K562 (cell line): Measurements from ENCODE around the gene IFI27L1. TPM values are rescaled to one million over a fixed set of nuclear protein-coding genes. Genes with fewer than 3 reads are reported as not detected.
A peak's percentile ranks its signal among the peaks of the same experiment; 100 is the strongest.

Experiments
- ATAC-seq: fragments of 200-7000 bp; cut with Tn5 transposase; 3 replicates; pipeline ENCODE4 v1.9.1; 2020; ENCODE audit warnings: moderate library complexity
- BruUV-seq: library from RNA; stranded (reverse); fragments of 400-500 nt; replicated peaks from 2 replicates; lab custom pipeline; 2021; lab: Mats Ljungman, UMichigan
- CTCF ChIA-PET: fragments of 300-600 bp; formaldehyde crosslinking; extraction: SDS; loops from one replicate; lab custom pipeline; 2021; ENCODE audit warnings: low intra/inter-chr PET ratio; lab: Yijun Ruan, JAX
- POLR2A ChIA-PET: fragments of 300-600, 350-650 bp; sonication (Branson Sonifier 250); formaldehyde crosslinking; extraction: SDS; loops from one replicate; lab custom pipeline; 2021; ENCODE audit warnings: antibody characterized with exemption, inconsistent platforms; lab: Yijun Ruan, JAX
- DNase-seq, 4 experiments: peaks; one replicate each; pipeline versions ENCODE4 v3.0.0 to v3.0.0-alpha.2; 2011 to 2018; ENCODE audit warnings: low spot score in 3 of 4, mixed read lengths in 3 of 4; ENCODE audit errors: extremely low read depth in 1 of 4
- FAIRE-seq: peaks from 2 replicates; lab custom pipeline; 2011; peaks lifted over from hg19 to GRCh38; lab: Jason Lieb, UNC
- H2AFZ ChIP-seq: 2 replicates; pipeline ENCODE4 v1.6.0; 2011; ENCODE audit warnings: low read depth, low read length, control low read depth, inconsistent platforms
- H3K27ac ChIP-seq: fragments of 200-600 bp; 3 replicates; pipeline ENCODE4 v1.8.0; 2011; ENCODE audit warnings: low read depth, mild to moderate bottlenecking, control low read depth, inconsistent platforms, low read length, moderate library complexity, mixed read lengths; ENCODE audit errors: extremely low read depth
- H3K27me3 ChIP-seq, 2 experiments: fragments of 300-600 bp in 1 of 2; 2 replicates in 1 of 2; 3 replicates in 1 of 2; pipeline versions ENCODE4 v1.6.0 to v1.8.0; 2011; ENCODE audit warnings: inconsistent platforms in 2 of 2, low read length in 2 of 2, mild to moderate bottlenecking in 1 of 2, mixed read lengths in 1 of 2, moderate library complexity in 1 of 2; ENCODE audit not compliant: control insufficient read depth in 2 of 2, insufficient read depth in 2 of 2
- H3K36me3 ChIP-seq: fragments of 300-600 bp; 3 replicates; pipeline ENCODE4 v1.8.0; 2011; ENCODE audit warnings: mild to moderate bottlenecking, low read length, inconsistent platforms; ENCODE audit not compliant: control insufficient read depth, insufficient read depth
- H3K4me1 ChIP-seq, 2 experiments: fragments of 200-600 bp in 1 of 2; replicated peaks in 1 of 2; 2 replicates in 1 of 2; 3 replicates in 1 of 2; pipeline versions ENCODE4 v1.5.1 to v1.8.0; 2011; ENCODE audit warnings: inconsistent platforms in 2 of 2, low read length in 2 of 2, mild to moderate bottlenecking in 1 of 2, mixed read lengths in 1 of 2, moderate library complexity in 1 of 2; ENCODE audit not compliant: control insufficient read depth in 2 of 2, insufficient read depth in 2 of 2
- H3K4me2 ChIP-seq: 2 replicates; pipeline ENCODE4 v1.6.1; 2011; ENCODE audit warnings: low read length, control low read depth, inconsistent platforms, mixed read lengths; ENCODE audit not compliant: insufficient read depth
- H3K4me3 ChIP-seq: fragments of 200-600 bp; sonication (generic), shearing (Covaris generic); 2 replicates; pipeline ENCODE4 v1.5.1; 2016; ENCODE audit warnings: control low read depth, inconsistent platforms
- H3K79me2 ChIP-seq: fragments of 200-600 bp; 3 replicates; pipeline ENCODE4 v1.8.0; 2011; ENCODE audit warnings: low read length, inconsistent platforms; ENCODE audit not compliant: control insufficient read depth, insufficient read depth
- H3K9ac ChIP-seq, 2 experiments: 2 replicates each; pipeline versions ENCODE4 v1.6.0 to v1.6.1; 2011; ENCODE audit warnings: low read depth in 2 of 2, low read length in 2 of 2, control low read depth in 1 of 2, inconsistent platforms in 1 of 2, mild to moderate bottlenecking in 1 of 2, mixed read lengths in 1 of 2; ENCODE audit not compliant: insufficient read depth in 1 of 2
- H3K9me1 ChIP-seq: one replicate; pipeline ENCODE4 v1.6.0; 2011; ENCODE audit warnings: inconsistent platforms, mild to moderate bottlenecking, low read length, moderate library complexity; ENCODE audit not compliant: control insufficient read depth, insufficient read depth
- H3K9me3 ChIP-seq: replicated peaks from 2 replicates; pipeline ENCODE4 v1.5.1; 2011; ENCODE audit warnings: low read depth, low read length, inconsistent platforms; ENCODE audit not compliant: control insufficient read depth, insufficient read depth
- H4K20me1 ChIP-seq: replicated peaks from 2 replicates; pipeline ENCODE4 v1.6.1; 2011; ENCODE audit warnings: low read length, inconsistent platforms, mixed read lengths; ENCODE audit not compliant: control insufficient read depth, insufficient read depth
- CCAR2 ChIP-seq: fragments of 200-400 bp; formaldehyde crosslinking; IDR thresholded peaks from 2 replicates; pipeline ENCODE4 v1.6.1; 2017; ENCODE audit warnings: mild to moderate bottlenecking, low read depth, low read length
- RAD21 ChIP-seq, 2 experiments: fragments of 250-450 bp in 1 of 2; fragments of 450-650 bp in 1 of 2; sonication (Bioruptor Pico) in 1 of 2; formaldehyde crosslinking in 1 of 2; IDR thresholded peaks in 1 of 2; conservative IDR thresholded peaks in 1 of 2; 2 replicates each; pipeline versions ENCODE4 v1.4.0 to v1.8.0; 2020 to 2022; ENCODE audit warnings: mild to moderate bottlenecking in 2 of 2, moderate library complexity in 1 of 2
- ZNF197 ChIP-seq: fragments of 200-800 bp; sonication (Bioruptor generic); IDR thresholded peaks from 2 replicates; pipeline ENCODE4 v1.6.1; 2016; ENCODE audit warnings: low read depth, missing genetic modification characterization, missing compliant biosample characterization
- WGBS: fragments of 100-300 bp; shearing (Covaris generic); methylation state at CpG from one replicate; pipeline ENCODE4 v1.1.6; 2016; ENCODE audit warnings: low coverage, mixed read lengths; ENCODE audit not compliant: insufficient coverage; ENCODE audit errors: missing lambda C conversion rate; 5-methylcytosine and 5-hydroxymethylcytosine counted together
- in situ Hi-C: fragments of 300-500 bp; cut with MboI; formaldehyde crosslinking; loops from 4 replicates; pipeline ENCODE4 v1.15.0; 2018; ENCODE audit warnings: inconsistent platforms, mixed read lengths
- intact Hi-C: fragments of 100-400 bp; cut with micrococcal nuclease; formaldehyde crosslinking; loops from 2 replicates; pipeline ENCODE4 v1.14.2; 2022
- polyA plus RNA-seq, 8 experiments: library from polyadenylated mRNA; depleted of rRNA in 4 of 8; stranded (reverse) in 5 of 8; unstranded in 3 of 8; fragments of >200 nt; fragmentation: Nextera tagmentation in 2 of 8; fragmentation: Illumina TruSeq in 1 of 8; extraction: Ambion mirVana in 2 of 8; extraction: Trizol in 1 of 8; gene quantifications; 2 replicates each; pipeline versions ENCODE4 v1.2.1 to v1.2.3, GENCODE V29; 2011 to 2014; ENCODE audit warnings: inconsistent platforms in 1 of 8, missing spikeins in 1 of 8
- total RNA-seq, 7 experiments: library from RNA; depleted of rRNA in 6 of 7; stranded (reverse); fragments of >200 nt in 6 of 7; fragmentation: Illumina TruSeq in 2 of 7; extraction: Trizol in 2 of 7; gene quantifications; 2 replicates each; pipeline versions ENCODE4 v1.2.1 to v1.2.3, GENCODE V29; 2011 to 2021; ENCODE audit warnings: low replicate concordance in 1 of 7
- TF ChIP-seq, protein P1 (sequence below), 3 experiments: IDR thresholded peaks in 2 of 3; conservative IDR thresholded peaks in 1 of 3; 2 replicates each; pipeline ENCODE4 v1.5.1; 2011 to 2012; ENCODE audit warnings: low read length in 3 of 3, mild to moderate bottlenecking in 3 of 3, control low read depth in 2 of 3, improper control_type of control experiment in 1 of 3, inconsistent platforms in 1 of 3, low read depth in 1 of 3, mixed read lengths in 1 of 3, moderate library complexity in 1 of 3; ENCODE audit not compliant: insufficient read depth in 2 of 3

The IFI27L1 gene
- total and polyA plus RNA-seq, 9 of the 15 experiments (the other 6 are each of a cell fraction or from before 2014, with no cell fraction given) = 14.5 to 28.0 (median 23.8) TPM

DNA sequence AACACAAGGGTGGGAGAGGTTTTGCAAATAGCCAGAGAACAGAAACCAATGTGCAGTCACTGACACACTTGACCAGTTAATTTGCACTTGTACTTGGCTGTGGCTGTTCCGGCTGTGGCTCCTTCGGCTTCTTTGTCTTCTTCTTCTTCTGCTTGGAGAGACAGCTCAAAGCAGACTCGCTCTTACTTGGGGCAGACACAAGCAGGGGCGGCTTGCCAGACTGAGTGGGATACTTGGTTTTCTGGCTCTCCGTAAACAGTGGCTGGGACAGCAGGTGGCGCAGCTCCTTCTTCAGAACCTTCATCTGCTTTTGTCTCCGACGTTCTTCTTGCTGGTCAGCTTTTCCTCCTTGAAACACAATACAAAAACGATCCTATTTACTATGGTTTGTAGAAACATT, 30.0 kb upstream of the IFI27L1 start:
- TF ChIP-seq, protein P1, sequence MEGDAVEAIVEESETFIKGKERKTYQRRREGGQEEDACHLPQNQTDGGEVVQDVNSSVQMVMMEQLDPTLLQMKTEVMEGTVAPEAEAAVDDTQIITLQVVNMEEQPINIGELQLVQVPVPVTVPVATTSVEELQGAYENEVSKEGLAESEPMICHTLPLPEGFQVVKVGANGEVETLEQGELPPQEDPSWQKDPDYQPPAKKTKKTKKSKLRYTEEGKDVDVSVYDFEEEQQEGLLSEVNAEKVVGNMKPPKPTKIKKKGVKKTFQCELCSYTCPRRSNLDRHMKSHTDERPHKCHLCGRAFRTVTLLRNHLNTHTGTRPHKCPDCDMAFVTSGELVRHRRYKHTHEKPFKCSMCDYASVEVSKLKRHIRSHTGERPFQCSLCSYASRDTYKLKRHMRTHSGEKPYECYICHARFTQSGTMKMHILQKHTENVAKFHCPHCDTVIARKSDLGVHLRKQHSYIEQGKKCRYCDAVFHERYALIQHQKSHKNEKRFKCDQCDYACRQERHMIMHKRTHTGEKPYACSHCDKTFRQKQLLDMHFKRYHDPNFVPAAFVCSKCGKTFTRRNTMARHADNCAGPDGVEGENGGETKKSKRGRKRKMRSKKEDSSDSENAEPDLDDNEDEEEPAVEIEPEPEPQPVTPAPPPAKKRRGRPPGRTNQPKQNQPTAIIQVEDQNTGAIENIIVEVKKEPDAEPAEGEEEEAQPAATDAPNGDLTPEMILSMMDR (IDR thresholded peaks at IDR 0.05 in 2 of 3, conservative IDR thresholded peaks at IDR 0.05 in 1 of 3; ENCODE audit: insufficient read depth in 2 of 3, low read depth in 1 of 3, low read length in 3 of 3) = peak in 1 of 3 experiments; percentile 27; a peak in 2 of 6 replicates
- peak in 1 of 2 experiments; percentile 25; a peak in 1 of 4 replicates for TF ChIP-seq RAD21 (CRISPR knock-in tag; conservative IDR thresholded peaks at IDR 0.05 in 1 of 2, IDR thresholded peaks at IDR 0.05 in 1 of 2)
- TF ChIP-seq ZNF197 (CRISPR knock-in tag) = no peak
- no peak for TF ChIP-seq CCAR2
- Histone ChIP-seq H3K36me3 (peaks cover 92% of the 10 kb centered on the region), H3K9me3 (no peaks in the 10 kb centered on the region), H3K9ac (no peak overlapping the region), H3K27ac (no peak overlapping the region), H3K4me1 (no peaks in the 10 kb centered on the region), H4K20me1 (no peaks in the 10 kb centered on the region), H3K4me3 (no peak overlapping the region), H3K79me2 (no peaks in the 10 kb centered on the region), H3K4me2 (no peak overlapping the region), H3K27me3 (no peaks in the 10 kb centered on the region), H2AFZ (no peak overlapping the region), H3K9me1 (no peaks in the 10 kb centered on the region)
- ATAC-seq = peak; percentile 38; the same call in 1 of the 3 replicates
- BruUV-seq = TSS peak; percentile 11
- 83% methylated on average over 7 of the region's 9 CpGs for WGBS
- intact Hi-C loops = no loop called here
- no peak for FAIRE-seq
- in situ Hi-C loops = no loop called here
- DNase-seq = peak in 1 of 4 experiments; percentile 12
- POLR2A ChIA-PET = no interaction called here
- CTCF ChIA-PET = interaction anchor here (1.7 kb wide), 1 partner anchor 85 kb away, joined by 14 read pairs; no protein-coding TSS in a partner anchor
